ENCODE data around the gene MACROD2. TPM values are rescaled to one million over a fixed set of nuclear protein-coding genes. Genes with fewer than 3 reads are reported as not detected.

The MACROD2 gene
- total RNA-seq, 3 donors from 2014 or later = 3.2 to 7.6 (median 6.4) TPM

- no peaks in the 10 kb centered on the region for H3K9me3 ChIP-seq
- intact Hi-C loops (cut with DNase I, micrococcal nuclease) = no loop called here
- no peak for DNase-seq
- H3K4me1 ChIP-seq (ENCODE audit: low read depth) = no peaks in the 10 kb centered on the region
- no peaks in the 10 kb centered on the region for H3K36me3 ChIP-seq (ENCODE audit: low read depth)
- no peak overlapping the region for H3K4me3 ChIP-seq
- TF ChIP-seq, protein P1, sequence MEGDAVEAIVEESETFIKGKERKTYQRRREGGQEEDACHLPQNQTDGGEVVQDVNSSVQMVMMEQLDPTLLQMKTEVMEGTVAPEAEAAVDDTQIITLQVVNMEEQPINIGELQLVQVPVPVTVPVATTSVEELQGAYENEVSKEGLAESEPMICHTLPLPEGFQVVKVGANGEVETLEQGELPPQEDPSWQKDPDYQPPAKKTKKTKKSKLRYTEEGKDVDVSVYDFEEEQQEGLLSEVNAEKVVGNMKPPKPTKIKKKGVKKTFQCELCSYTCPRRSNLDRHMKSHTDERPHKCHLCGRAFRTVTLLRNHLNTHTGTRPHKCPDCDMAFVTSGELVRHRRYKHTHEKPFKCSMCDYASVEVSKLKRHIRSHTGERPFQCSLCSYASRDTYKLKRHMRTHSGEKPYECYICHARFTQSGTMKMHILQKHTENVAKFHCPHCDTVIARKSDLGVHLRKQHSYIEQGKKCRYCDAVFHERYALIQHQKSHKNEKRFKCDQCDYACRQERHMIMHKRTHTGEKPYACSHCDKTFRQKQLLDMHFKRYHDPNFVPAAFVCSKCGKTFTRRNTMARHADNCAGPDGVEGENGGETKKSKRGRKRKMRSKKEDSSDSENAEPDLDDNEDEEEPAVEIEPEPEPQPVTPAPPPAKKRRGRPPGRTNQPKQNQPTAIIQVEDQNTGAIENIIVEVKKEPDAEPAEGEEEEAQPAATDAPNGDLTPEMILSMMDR (IDR thresholded peaks at IDR 0.05) = no peak
- no peak for ATAC-seq
These were observed 560.9 kb downstream of the MACROD2 start for GRCh38 chr20:14556206-14556605.

GRCh38 chr20:14559612-14560011, 564.3 kb downstream of the MACROD2 start:
- TF ChIP-seq, protein P1 (IDR thresholded peaks at IDR 0.05) = no peak
- intact Hi-C loops (cut with DNase I, micrococcal nuclease) = no loop called here
- ATAC-seq (no peak), DNase-seq (no peak)
- Histone ChIP-seq H3K36me3 (ENCODE audit: low read depth) (no peaks in the 10 kb centered on the region), H3K4me3 (no peak overlapping the region), H3K4me1 (ENCODE audit: low read depth) (no peaks in the 10 kb centered on the region), H3K9me3 (no peaks in the 10 kb centered on the region)

- DNase-seq (no peak), ATAC-seq (no peak)
- H3K4me1 ChIP-seq (ENCODE audit: low read depth) = no peaks in the 10 kb centered on the region
- TF ChIP-seq, protein P1 (IDR thresholded peaks at IDR 0.05) = no peak
- intact Hi-C loops (cut with DNase I, micrococcal nuclease) = no loop called here
- no peaks in the 10 kb centered on the region for H3K9me3 ChIP-seq
- no peak overlapping the region for H3K4me3 ChIP-seq
- no peaks in the 10 kb centered on the region for H3K36me3 ChIP-seq (ENCODE audit: low read depth)
These were observed 566.5 kb downstream of the MACROD2 start for GRCh38 chr20:14561741-14562221.

GRCh38 chr20:14562981-14563380, 567.7 kb downstream of the MACROD2 start:
- ATAC-seq (no peak), DNase-seq (no peak)
- no peaks in the 10 kb centered on the region for H3K36me3 ChIP-seq (ENCODE audit: low read depth)
- no peaks in the 10 kb centered on the region for H3K4me1 ChIP-seq (ENCODE audit: low read depth)
- TF ChIP-seq, protein P1 (IDR thresholded peaks at IDR 0.05) = no peak
- no peak overlapping the region for H3K4me3 ChIP-seq
- no peaks in the 10 kb centered on the region for H3K9me3 ChIP-seq
- intact Hi-C loops (cut with DNase I, micrococcal nuclease) = no loop called here

GRCh38 chr20:14566505-14566904, 571.2 kb downstream of the MACROD2 start:
- no peaks in the 10 kb centered on the region for H3K36me3 ChIP-seq (ENCODE audit: low read depth)
- TF ChIP-seq, protein P1 (IDR thresholded peaks at IDR 0.05) = no peak
- H3K4me3 ChIP-seq = no peak overlapping the region
- H3K4me1 ChIP-seq (ENCODE audit: low read depth) = no peaks in the 10 kb centered on the region
- ATAC-seq = peak; percentile 9
- DNase-seq = no peak
- H3K9me3 ChIP-seq = no peaks in the 10 kb centered on the region
- intact Hi-C loops (cut with DNase I, micrococcal nuclease) = no loop called here

DNA sequence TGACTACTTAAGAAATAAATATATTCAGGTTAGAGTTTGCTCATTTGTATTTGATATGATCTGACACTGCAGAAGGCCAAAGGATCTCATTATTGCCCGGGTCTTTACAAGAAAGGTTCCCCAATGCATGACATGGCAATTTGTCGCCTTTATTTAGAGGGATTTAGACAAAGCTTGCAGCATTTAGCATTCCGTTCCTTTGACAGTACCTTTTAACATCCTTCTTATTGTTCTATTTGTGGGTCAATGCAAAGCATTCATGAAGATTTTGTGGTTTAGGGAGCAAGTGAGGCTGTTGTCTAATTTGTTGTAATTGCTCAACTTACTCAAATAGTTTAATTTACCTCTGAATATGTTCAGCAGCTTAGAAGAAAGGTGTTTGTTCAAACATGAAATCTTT, 572.9 kb downstream of the MACROD2 start:
- no peaks in the 10 kb centered on the region for H3K36me3 ChIP-seq (ENCODE audit: low read depth)
- intact Hi-C loops (cut with DNase I, micrococcal nuclease) = no loop called here
- TF ChIP-seq, protein P1 (IDR thresholded peaks at IDR 0.05) = no peak
- DNase-seq (no peak), ATAC-seq (no peak)
- no peaks in the 10 kb centered on the region for H3K4me1 ChIP-seq (ENCODE audit: low read depth)
- no peaks in the 10 kb centered on the region for H3K9me3 ChIP-seq
- no peak overlapping the region for H3K4me3 ChIP-seq
